Muscle layer of duodenum (tissue), 2 donors: ENCODE measurements around the gene EYA3.

Source experiments
- H3K27ac ChIP-seq: one replicate; pipeline ENCODE4 v1.7.0; 2013; ENCODE audit warnings: mild to moderate bottlenecking, low read length
- H3K27me3 ChIP-seq: one replicate; pipeline ENCODE4 v1.7.0; 2013; ENCODE audit warnings: low read depth, mild to moderate bottlenecking, control low read depth, low read length
- H3K36me3 ChIP-seq, 2 donors: one replicate each; pipeline ENCODE4 v1.7.0; 2013; ENCODE audit warnings: low read length in 2 of 2, control low read depth in 1 of 2, mild to moderate bottlenecking in 1 of 2; ENCODE audit not compliant: insufficient read depth in 2 of 2, control insufficient read depth in 1 of 2
- H3K4me1 ChIP-seq, 2 donors: one replicate each; pipeline ENCODE4 v1.7.0; 2013; ENCODE audit warnings: low read length in 2 of 2, mild to moderate bottlenecking in 2 of 2, control low read depth in 1 of 2, moderate library complexity in 1 of 2; ENCODE audit not compliant: insufficient read depth in 2 of 2, control insufficient read depth in 1 of 2
- H3K4me3 ChIP-seq, 2 donors: one replicate each; pipeline ENCODE4 v1.7.0; 2013; ENCODE audit warnings: low read length in 2 of 2, low read depth in 1 of 2, mild to moderate bottlenecking in 1 of 2
- H3K9me3 ChIP-seq, 2 donors: one replicate each; pipeline ENCODE4 v1.7.0; 2013; ENCODE audit warnings: low read length in 2 of 2, control low read depth in 1 of 2, mild to moderate bottlenecking in 1 of 2; ENCODE audit not compliant: control insufficient read depth in 1 of 2
- donor health status: healthy.

EYA3 gene, protein sequence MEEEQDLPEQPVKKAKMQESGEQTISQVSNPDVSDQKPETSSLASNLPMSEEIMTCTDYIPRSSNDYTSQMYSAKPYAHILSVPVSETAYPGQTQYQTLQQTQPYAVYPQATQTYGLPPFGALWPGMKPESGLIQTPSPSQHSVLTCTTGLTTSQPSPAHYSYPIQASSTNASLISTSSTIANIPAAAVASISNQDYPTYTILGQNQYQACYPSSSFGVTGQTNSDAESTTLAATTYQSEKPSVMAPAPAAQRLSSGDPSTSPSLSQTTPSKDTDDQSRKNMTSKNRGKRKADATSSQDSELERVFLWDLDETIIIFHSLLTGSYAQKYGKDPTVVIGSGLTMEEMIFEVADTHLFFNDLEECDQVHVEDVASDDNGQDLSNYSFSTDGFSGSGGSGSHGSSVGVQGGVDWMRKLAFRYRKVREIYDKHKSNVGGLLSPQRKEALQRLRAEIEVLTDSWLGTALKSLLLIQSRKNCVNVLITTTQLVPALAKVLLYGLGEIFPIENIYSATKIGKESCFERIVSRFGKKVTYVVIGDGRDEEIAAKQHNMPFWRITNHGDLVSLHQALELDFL

GRCh38 chr1:28088168-28088961 lies at the start of gene EYA3:
Gene EYA3, minus strand, starts transcription at chr1:28088610. Its CDS starts 30,584 bp downstream, at chr1:28058026.
- Histone ChIP-seq H3K36me3 (peaks cover 0 to 7% of the 10 kb centered on the region in 2 donors), H3K27me3 (no peaks in the 10 kb centered on the region), H3K4me3 (peak within 1 kb of the TSS; percentile 88 to 97), H3K4me1 (peaks cover 12 to 15% of the 10 kb centered on the region in 2 donors), H3K9me3 (no peaks in the 10 kb centered on the region), H3K27ac (peak within 1 kb of the TSS; percentile 80)

DNA sequence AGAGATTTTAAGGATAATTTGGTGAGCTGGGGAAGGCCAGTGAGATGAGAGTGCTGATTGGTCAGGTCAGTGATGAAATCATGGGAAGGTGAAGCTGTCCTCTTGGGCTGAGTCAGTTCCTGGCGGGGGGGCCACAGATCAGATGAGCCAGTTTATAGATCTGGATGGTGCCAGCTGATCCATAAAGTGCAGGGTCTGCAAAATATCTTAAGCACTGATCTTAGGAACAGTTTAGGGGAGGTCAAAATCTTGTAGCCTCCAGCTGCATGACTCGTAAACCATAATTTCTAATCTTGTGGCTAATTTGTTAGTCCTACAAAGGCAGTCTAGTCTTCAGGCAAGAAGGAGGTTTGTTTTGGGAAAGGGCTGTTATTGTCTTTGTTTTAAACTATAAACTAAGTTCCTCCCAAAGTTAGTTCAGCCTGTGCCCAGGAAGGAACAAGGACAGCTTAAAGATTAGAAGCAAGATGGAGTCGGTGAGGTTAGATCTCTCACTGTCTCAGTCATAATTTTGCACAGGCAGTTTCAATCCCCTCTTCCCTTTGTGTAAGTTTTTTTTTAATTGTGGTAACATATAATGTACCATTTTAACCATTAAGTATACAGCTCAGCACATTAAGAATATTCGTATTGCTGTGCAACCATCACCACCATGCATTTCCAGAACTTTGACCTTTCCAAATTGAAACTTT lies 48.7 kb upstream of the EYA3 start:
- Histone ChIP-seq H3K27me3 (no peaks in the 10 kb centered on the region), H3K36me3 (no peaks in the 10 kb centered on the region), H3K9me3 (no peaks in the 10 kb centered on the region), H3K4me1 (no peaks in the 10 kb centered on the region), H3K27ac (no peak overlapping the region), H3K4me3 (no peak overlapping the region)

GRCh38 chr1:28136169-28136921 lies 47.9 kb upstream of the EYA3 start:
- Histone ChIP-seq H3K27me3 (no peaks in the 10 kb centered on the region), H3K36me3 (no peaks in the 10 kb centered on the region), H3K4me3 (no peak overlapping the region), H3K27ac (no peak overlapping the region), H3K9me3 (no peaks in the 10 kb centered on the region), H3K4me1 (no peaks in the 10 kb centered on the region)

DNA sequence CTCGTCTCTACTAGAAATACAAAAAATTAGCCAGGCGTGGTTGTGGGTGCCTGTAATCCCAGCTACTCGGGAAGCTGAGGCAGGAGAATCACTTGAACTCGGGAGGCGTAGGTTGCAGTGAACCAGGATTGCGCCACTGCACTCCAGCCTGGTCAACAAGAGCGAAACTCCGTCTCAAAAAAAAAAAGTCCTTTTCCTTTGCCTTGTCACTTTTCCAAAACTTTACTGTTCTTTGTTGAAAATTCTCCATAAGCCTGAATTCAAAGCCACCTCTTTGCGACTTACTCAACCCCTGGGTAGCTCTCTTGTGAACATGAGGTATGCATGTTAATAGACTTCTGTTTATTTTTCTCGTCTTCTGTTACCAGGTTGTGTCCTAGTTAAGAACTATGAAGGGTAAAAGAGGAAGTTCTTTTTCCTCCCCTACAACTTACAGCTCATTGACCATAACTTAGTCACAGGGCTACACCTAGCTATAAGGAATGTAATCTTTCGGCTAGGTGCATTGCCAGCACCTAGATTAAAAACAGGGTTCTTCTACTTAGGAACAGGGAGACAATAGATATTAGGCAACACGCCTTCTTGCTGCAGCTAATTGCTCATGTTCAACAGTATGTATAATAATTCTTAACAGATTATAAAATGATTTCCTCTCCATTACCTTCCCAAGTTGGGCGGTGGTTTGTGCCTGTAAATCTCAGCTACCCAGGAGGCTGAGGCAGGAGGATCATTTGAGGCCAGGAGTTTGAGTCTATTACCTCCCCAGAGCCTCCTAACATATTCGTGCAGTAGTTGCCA lies 47.2 kb upstream of the EYA3 start:
- Histone ChIP-seq H3K27me3 (no peaks in the 10 kb centered on the region), H3K36me3 (no peaks in the 10 kb centered on the region), H3K27ac (no peak overlapping the region), H3K4me1 (no peaks in the 10 kb centered on the region), H3K4me3 (no peak overlapping the region), H3K9me3 (no peaks in the 10 kb centered on the region)

GRCh38 chr1:28134651-28135207 lies 46.3 kb upstream of the EYA3 start:
- no peak overlapping the region for H3K4me3 ChIP-seq
- H3K36me3 ChIP-seq, result no peaks in the 10 kb centered on the region
- no peaks in the 10 kb centered on the region for H3K4me1 ChIP-seq
- no peak overlapping the region for H3K27ac ChIP-seq
- no peaks in the 10 kb centered on the region for H3K9me3 ChIP-seq
- no peaks in the 10 kb centered on the region for H3K27me3 ChIP-seq

GRCh38 chr1:28132171-28133167 lies 44.1 kb upstream of the EYA3 start:
- no peaks in the 10 kb centered on the region for H3K27me3 ChIP-seq
- peaks cover 0 to 3% of the 10 kb centered on the region in 2 donors for H3K4me1 ChIP-seq
- no peaks in the 10 kb centered on the region for H3K36me3 ChIP-seq
- no peak overlapping the region for H3K4me3 ChIP-seq
- H3K9me3 ChIP-seq, result no peaks in the 10 kb centered on the region
- H3K27ac ChIP-seq, result no peak overlapping the region

- Histone ChIP-seq H3K4me3 (no peak overlapping the region), H3K9me3 (no peaks in the 10 kb centered on the region), H3K27me3 (no peaks in the 10 kb centered on the region), H3K36me3 (no peaks in the 10 kb centered on the region), H3K4me1 (peaks cover 0 to 3% of the 10 kb centered on the region in 2 donors), H3K27ac (no peak overlapping the region)
These were observed 42.5 kb upstream of the EYA3 start for GRCh38 chr1:28130901-28131300.

DNA sequence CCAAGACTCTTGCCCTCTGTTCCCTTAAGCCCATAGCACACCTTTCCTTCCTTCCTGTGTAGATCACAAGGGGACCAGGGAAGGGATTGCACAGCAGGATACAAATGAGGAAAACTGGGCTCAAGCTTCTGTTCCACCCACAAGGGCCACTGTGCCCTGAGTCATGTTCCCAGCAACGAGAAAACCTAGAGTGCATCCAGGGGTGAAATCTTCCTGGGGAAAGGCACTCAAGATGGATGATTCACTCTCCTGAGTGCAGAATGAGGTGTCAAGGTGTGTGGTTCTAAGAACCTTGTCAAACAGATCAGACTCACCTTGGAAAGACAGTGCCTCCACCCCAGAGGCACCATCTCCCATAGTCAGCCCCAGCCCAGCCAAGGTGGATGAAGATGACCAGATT lies 40.7 kb upstream of the EYA3 start:
- Histone ChIP-seq H3K4me1 (peaks cover 0 to 3% of the 10 kb centered on the region in 2 donors), H3K36me3 (no peaks in the 10 kb centered on the region), H3K4me3 (no peak overlapping the region), H3K27ac (no peak overlapping the region), H3K9me3 (no peaks in the 10 kb centered on the region), H3K27me3 (no peaks in the 10 kb centered on the region)

- H3K9me3 ChIP-seq, result no peaks in the 10 kb centered on the region
- H3K27ac ChIP-seq, result peak overlapping the region; percentile 72
- H3K4me1 ChIP-seq, result peaks cover 0 to 3% of the 10 kb centered on the region in 2 donors
- no peaks in the 10 kb centered on the region for H3K27me3 ChIP-seq
- no peaks in the 10 kb centered on the region for H3K36me3 ChIP-seq
- H3K4me3 ChIP-seq, result no peak overlapping the region
These were observed 39.3 kb upstream of the EYA3 start for GRCh38 chr1:28127617-28128257.
